ENCODE results near the gene SDC4.

SDC4 gene

GRCh38 chr20:45283551-45284057 lies 64.6 kb downstream of the SDC4 start:
- TF ChIP-seq, protein P1, sequence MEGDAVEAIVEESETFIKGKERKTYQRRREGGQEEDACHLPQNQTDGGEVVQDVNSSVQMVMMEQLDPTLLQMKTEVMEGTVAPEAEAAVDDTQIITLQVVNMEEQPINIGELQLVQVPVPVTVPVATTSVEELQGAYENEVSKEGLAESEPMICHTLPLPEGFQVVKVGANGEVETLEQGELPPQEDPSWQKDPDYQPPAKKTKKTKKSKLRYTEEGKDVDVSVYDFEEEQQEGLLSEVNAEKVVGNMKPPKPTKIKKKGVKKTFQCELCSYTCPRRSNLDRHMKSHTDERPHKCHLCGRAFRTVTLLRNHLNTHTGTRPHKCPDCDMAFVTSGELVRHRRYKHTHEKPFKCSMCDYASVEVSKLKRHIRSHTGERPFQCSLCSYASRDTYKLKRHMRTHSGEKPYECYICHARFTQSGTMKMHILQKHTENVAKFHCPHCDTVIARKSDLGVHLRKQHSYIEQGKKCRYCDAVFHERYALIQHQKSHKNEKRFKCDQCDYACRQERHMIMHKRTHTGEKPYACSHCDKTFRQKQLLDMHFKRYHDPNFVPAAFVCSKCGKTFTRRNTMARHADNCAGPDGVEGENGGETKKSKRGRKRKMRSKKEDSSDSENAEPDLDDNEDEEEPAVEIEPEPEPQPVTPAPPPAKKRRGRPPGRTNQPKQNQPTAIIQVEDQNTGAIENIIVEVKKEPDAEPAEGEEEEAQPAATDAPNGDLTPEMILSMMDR (IDR thresholded peaks at IDR 0.05; ENCODE audit: low read depth, low read length): no peak
- H3K4me3 ChIP-seq (replicated peaks in 1 of 2; ENCODE audit: low read depth in 2 of 2, low read length in 2 of 2): no peak overlapping the region
- DNase-seq (ENCODE audit: low read depth in 2 of 2): no peak

- DNase-seq (ENCODE audit: low read depth in 2 of 2): no peak
- TF ChIP-seq, protein P1 (IDR thresholded peaks at IDR 0.05; ENCODE audit: low read depth, low read length): no peak
- H3K4me3 ChIP-seq (replicated peaks in 1 of 2; ENCODE audit: low read depth in 2 of 2, low read length in 2 of 2): no peak overlapping the region
These were observed 65.3 kb downstream of the SDC4 start for GRCh38 chr20:45282700-45283550.

- TF ChIP-seq, protein P1 (IDR thresholded peaks at IDR 0.05; ENCODE audit: low read depth, low read length): no peak
- no peak overlapping the region for H3K4me3 ChIP-seq (replicated peaks in 1 of 2; ENCODE audit: low read depth in 2 of 2, low read length in 2 of 2)
- no peak for DNase-seq (ENCODE audit: low read depth in 2 of 2)
These were observed 68.2 kb downstream of the SDC4 start for GRCh38 chr20:45279992-45280391.

- DNase-seq (ENCODE audit: low read depth in 2 of 2): no peak
- H3K4me3 ChIP-seq (replicated peaks in 1 of 2; ENCODE audit: low read depth in 2 of 2, low read length in 2 of 2): no peak overlapping the region
- TF ChIP-seq, protein P1 (IDR thresholded peaks at IDR 0.05; ENCODE audit: low read depth, low read length): no peak
These were observed 72.9 kb downstream of the SDC4 start for GRCh38 chr20:45275338-45275737.
